ENCODE data around the gene SLC35C1.

SLC35C1 gene

DNA sequence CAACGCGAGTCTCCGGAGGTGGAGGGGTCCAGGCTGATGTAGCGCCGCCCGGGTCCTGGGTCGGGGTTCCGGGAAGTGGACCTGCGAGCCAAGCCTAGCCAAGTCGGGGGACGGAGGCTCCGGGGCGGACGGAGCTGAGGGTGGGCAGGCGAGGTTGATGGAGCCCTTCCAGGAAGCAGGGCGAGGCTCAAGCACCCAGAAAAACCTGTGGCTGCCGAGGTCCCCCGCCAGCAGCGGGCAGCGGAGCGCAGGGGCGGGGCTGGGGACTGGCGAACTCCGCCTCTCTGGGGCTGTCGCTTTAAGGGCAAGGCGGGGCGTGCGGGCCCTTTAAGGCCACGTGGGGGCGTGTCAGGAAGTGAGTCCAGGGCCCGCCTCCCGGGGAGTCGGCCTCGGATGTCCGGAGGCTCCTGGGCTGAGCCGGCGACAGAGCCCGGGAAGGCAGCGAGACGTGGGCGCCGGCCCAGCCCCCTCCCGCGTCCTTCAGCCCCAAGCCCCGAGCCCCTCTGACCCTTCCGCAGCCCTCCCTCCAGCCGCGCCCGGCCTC is at the start of gene SLC35C1:
TSS of gene SLC35C1 (plus strand) at position 389 of the 544 bp plus-strand sequence. CDS start 653 bp downstream, outside the sequence.
- Histone ChIP-seq H3K27ac (peak within 1 kb of the TSS; percentile 69 to 90), H3K4me3 (peak within 1 kb of the TSS; percentile 82)
- DNase-seq (ENCODE audit: low spot score): peak; percentile 98
- TF ChIP-seq, protein P1, sequence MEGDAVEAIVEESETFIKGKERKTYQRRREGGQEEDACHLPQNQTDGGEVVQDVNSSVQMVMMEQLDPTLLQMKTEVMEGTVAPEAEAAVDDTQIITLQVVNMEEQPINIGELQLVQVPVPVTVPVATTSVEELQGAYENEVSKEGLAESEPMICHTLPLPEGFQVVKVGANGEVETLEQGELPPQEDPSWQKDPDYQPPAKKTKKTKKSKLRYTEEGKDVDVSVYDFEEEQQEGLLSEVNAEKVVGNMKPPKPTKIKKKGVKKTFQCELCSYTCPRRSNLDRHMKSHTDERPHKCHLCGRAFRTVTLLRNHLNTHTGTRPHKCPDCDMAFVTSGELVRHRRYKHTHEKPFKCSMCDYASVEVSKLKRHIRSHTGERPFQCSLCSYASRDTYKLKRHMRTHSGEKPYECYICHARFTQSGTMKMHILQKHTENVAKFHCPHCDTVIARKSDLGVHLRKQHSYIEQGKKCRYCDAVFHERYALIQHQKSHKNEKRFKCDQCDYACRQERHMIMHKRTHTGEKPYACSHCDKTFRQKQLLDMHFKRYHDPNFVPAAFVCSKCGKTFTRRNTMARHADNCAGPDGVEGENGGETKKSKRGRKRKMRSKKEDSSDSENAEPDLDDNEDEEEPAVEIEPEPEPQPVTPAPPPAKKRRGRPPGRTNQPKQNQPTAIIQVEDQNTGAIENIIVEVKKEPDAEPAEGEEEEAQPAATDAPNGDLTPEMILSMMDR (IDR thresholded peaks at IDR 0.05): no peak

DNA sequence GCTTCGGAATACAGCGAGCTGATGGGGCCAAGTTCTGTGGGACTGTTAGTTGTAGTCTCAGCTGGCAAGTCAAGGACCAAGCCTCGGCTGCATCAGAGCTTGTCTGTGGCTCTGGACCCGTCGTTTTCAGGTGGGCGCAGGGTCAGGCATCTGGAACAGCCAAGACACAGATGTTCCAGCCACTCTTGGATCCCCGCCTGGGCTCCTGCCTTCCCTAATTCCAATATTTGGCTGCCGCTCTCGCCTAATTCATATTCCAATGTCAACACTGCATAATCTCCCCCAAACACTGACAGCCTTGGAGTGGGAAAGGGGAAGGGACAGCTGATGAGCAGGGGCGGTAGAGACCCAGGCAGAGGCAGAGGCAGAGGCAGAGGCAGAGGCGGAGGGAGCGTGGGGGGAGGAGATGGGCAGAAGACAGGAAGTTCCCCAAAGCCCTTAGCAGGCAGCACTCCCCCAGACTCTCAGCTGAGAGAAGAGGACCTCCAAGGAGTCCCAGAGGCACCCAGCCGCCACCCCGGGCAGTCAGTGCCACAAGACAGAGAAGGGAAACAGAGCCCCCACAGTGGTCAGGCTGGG is 49.6 kb upstream of the SLC35C1 start:
- TF ChIP-seq, protein P1 (IDR thresholded peaks at IDR 0.05): no peak
- DNase-seq (ENCODE audit: low spot score): no peak
- Histone ChIP-seq H3K27ac (peak overlapping the region in 1 of 2 donors; percentile 83), H3K4me3 (no peak overlapping the region)

DNA sequence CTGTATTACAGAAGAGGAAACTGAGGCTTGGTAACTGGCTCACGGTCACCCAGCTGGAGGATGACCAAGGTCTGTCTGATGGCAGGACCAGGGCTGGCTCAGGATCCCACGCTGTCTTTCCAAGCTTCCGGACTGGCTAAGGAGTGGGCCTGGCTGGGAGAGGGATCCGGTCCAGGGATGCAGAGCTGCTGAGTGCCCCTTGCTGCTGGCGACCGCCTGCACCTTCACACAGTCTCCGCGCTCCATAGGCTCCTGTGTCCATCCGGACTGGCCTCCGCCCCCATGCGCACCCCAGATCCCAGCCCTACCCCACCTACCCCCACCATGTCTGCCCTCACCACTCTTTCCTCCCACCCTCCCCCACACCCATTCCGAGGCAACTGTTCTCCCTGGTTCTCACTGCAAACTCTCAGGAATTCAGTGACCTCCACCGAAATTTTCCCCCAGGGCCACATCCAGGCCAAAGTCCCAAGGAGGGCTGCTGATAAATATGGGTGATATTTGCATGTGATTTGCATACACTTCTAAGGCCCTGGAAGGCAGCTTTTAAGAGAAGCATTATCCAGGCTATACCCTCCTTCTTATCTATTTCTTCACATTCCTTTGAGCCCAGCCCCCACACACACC is 48.5 kb upstream of the SLC35C1 start:
- Histone ChIP-seq H3K27ac (peak overlapping the region in 1 of 2 donors; percentile 83), H3K4me3 (no peak overlapping the region)
- DNase-seq (ENCODE audit: low spot score): no peak
- TF ChIP-seq, protein P1 (IDR thresholded peaks at IDR 0.05): no peak

GRCh38 chr11:45757672-45758071 is 47.3 kb upstream of the SLC35C1 start:
- H3K4me3 ChIP-seq: no peak overlapping the region
- TF ChIP-seq, protein P1 (IDR thresholded peaks at IDR 0.05): no peak
- H3K27ac ChIP-seq: no peak overlapping the region
- DNase-seq (ENCODE audit: low spot score): no peak

GRCh38 chr11:45761659-45762058 is 43.3 kb upstream of the SLC35C1 start:
- no peak overlapping the region for H3K4me3 ChIP-seq
- DNase-seq (ENCODE audit: low spot score): no peak

DNA sequence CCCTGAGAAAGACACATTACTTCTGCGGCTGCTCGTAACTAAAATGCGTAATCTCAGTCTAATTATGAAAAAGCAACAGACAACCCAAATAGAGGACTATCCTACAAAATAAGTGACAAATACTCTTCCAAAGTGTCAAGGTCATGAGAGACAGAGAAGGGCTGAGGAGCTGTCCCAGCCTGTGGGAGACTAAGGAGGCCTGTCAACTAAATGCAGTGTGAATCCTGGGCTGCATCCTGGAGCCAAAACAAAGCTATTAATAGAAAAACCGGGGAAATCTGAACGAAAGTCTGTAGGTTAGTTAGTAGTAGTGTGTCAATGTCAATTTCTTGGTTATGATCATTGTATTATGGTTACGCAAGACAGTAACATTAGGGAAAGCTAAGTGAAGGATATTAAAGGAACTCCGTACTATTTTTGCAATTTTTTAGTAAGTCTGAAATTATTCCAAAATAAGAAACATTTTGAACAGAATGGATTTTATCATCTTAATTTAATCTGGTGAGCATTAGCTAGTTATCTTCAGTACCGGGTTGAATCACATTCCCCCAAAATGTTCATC is 39.8 kb upstream of the SLC35C1 start:
- Histone ChIP-seq H3K27ac (no peak overlapping the region), H3K4me3 (no peak overlapping the region)
- DNase-seq (ENCODE audit: low spot score): no peak
- TF ChIP-seq, protein P1 (IDR thresholded peaks at IDR 0.05): no peak

More at GRCh38 chr11:45761659-45762058, 43.3 kb upstream of the SLC35C1 start:
- TF ChIP-seq, protein P1 (IDR thresholded peaks at IDR 0.05): no peak
- no peak overlapping the region for H3K27ac ChIP-seq

Data from coronary artery (tissue), 2 donors.